Fibroblast of lung (primary cell): ENCODE data around the gene ITIH1. TPM values are rescaled to one million over a fixed set of nuclear protein-coding genes. Genes with fewer than 3 reads are reported as not detected.

ENCODE experiments used
- DNase-seq, 2 donors: peaks; one replicate each; pipeline versions ENCODE4 v3.0.0 to v3.0.0-alpha.2; 2010; ENCODE audit warnings: low read depth in 2 of 2
- H2AFZ ChIP-seq: 2 replicates; pipeline ENCODE4 v1.5.1; 2012; ENCODE audit warnings: low read length, control low read depth, inconsistent platforms
- H3K27ac ChIP-seq: 2 replicates; pipeline ENCODE4 v1.5.1; 2011; ENCODE audit warnings: low read length, control low read depth; ENCODE audit not compliant: insufficient read depth
- H3K27me3 ChIP-seq: 2 replicates; pipeline ENCODE4 v1.5.1; 2011; ENCODE audit warnings: mild to moderate bottlenecking, low read length; ENCODE audit not compliant: control insufficient read depth, insufficient read depth
- H3K36me3 ChIP-seq: 2 replicates; pipeline ENCODE4 v1.5.1; 2011; ENCODE audit warnings: low read length; ENCODE audit not compliant: control insufficient read depth, insufficient read depth
- H3K4me1 ChIP-seq: 2 replicates; pipeline ENCODE4 v1.5.1; 2011; ENCODE audit warnings: low read length; ENCODE audit not compliant: control insufficient read depth, insufficient read depth; ENCODE audit errors: extremely low read depth
- H3K4me2 ChIP-seq: 2 replicates; pipeline ENCODE4 v1.5.1; 2011; ENCODE audit warnings: low read length, control low read depth; ENCODE audit not compliant: insufficient read depth; ENCODE audit errors: extremely low read depth
- H3K4me3 ChIP-seq, 4 experiments: fragments of 200-600 bp in 1 of 4; sonication (generic) in 1 of 4; replicated peaks in 1 of 4; 2 replicates each; pipeline ENCODE4 v1.5.1; 2011 to 2016; ENCODE audit warnings: low read length in 4 of 4, low read depth in 3 of 4, mild to moderate bottlenecking in 3 of 4, control low read depth in 2 of 4, inconsistent platforms in 1 of 4, mixed read lengths in 1 of 4; ENCODE audit not compliant: insufficient read depth in 1 of 4; ENCODE audit errors: control extremely low read depth in 1 of 4
- H3K79me2 ChIP-seq: 2 replicates; pipeline ENCODE4 v1.5.1; 2012; ENCODE audit warnings: mild to moderate bottlenecking, low read length, inconsistent platforms; ENCODE audit not compliant: control insufficient read depth, insufficient read depth
- H3K9ac ChIP-seq: 2 replicates; pipeline ENCODE4 v1.5.1; 2011; ENCODE audit warnings: mild to moderate bottlenecking, low read length, control low read depth; ENCODE audit not compliant: insufficient read depth
- H3K9me3 ChIP-seq: 2 replicates; pipeline ENCODE4 v1.5.1; 2012; ENCODE audit warnings: low read depth, low read length; ENCODE audit not compliant: control insufficient read depth, insufficient read depth
- H4K20me1 ChIP-seq: 2 replicates; pipeline ENCODE4 v1.5.1; 2011; ENCODE audit warnings: low read length; ENCODE audit not compliant: control insufficient read depth, insufficient read depth; ENCODE audit errors: extremely low read depth
- CTCF ChIP-seq, 2 donors: IDR thresholded peaks in 1 of 2; conservative IDR thresholded peaks in 1 of 2; 1 replicate in 1 of 2; 2 replicates in 1 of 2; pipeline ENCODE4 v1.5.1; 2011 to 2012; ENCODE audit warnings: low read length in 2 of 2, control low read depth in 1 of 2, inconsistent platforms in 1 of 2, low read depth in 1 of 2, mild to moderate bottlenecking in 1 of 2
- EZH2 ChIP-seq: IDR thresholded peaks from 2 replicates; pipeline ENCODE4 v1.5.1; 2012; ENCODE audit warnings: low read length, control low read depth, mild to moderate bottlenecking; ENCODE audit errors: missing control alignments
- polyA plus RNA-seq, 2 donors: library from polyadenylated mRNA; depleted of rRNA in 1 of 2; stranded (reverse) in 1 of 2; unstranded in 1 of 2; fragments of >200 nt; gene quantifications; 2 replicates each; pipeline ENCODE4 v1.2.1, GENCODE V29; 2011 to 2012; ENCODE audit warnings: missing spikeins in 1 of 2
- total RNA-seq: library from RNA; depleted of rRNA; stranded (reverse); fragments of >200 nt; gene quantifications from 2 replicates; pipeline ENCODE4 v1.2.1, GENCODE V29; 2014

ITIH1 gene
- total and polyA plus RNA-seq, 2 donors (not counting 1 experiment from before 2014, with no cell fraction given) = not detected

- no peaks in the 10 kb centered on the region for H3K9me3 ChIP-seq
- no peaks in the 10 kb centered on the region for H3K36me3 ChIP-seq
- DNase-seq = no peak
- H2AFZ ChIP-seq = no peak within 1 kb of the TSS
- H3K27ac ChIP-seq = no peak within 1 kb of the TSS
- no peaks in the 10 kb centered on the region for H4K20me1 ChIP-seq
- H3K9ac ChIP-seq = no peak within 1 kb of the TSS
- H3K4me1 ChIP-seq = no peaks in the 10 kb centered on the region
- peaks cover 5% of the 10 kb centered on the region for H3K27me3 ChIP-seq
- no peak within 1 kb of the TSS for H3K4me2 ChIP-seq
- TF ChIP-seq CTCF (conservative IDR thresholded peaks at IDR 0.05 in 1 of 2, IDR thresholded peaks at IDR 0.05 in 1 of 2; ENCODE audit: low read depth in 1 of 2, low read length in 2 of 2) (no peak), EZH2 (no peak)
- no peaks in the 10 kb centered on the region for H3K79me2 ChIP-seq
- H3K4me3 ChIP-seq = no peak within 1 kb of the TSS
Observed at GRCh38 chr3:52794612-52795099, 17.3 kb downstream of the ITIH1 start, which contains the start of gene ITIH3. TSS of gene ITIH3 (plus strand) at chr3:52794796. CDS start at chr3:52794804, 8 bp downstream.

GRCh38 chr3:52795298-52795900 lies 18.0 kb downstream of the ITIH1 start:
- Histone ChIP-seq H3K4me2 (no peak overlapping the region), H4K20me1 (no peaks in the 10 kb centered on the region), H3K9me3 (no peaks in the 10 kb centered on the region), H2AFZ (no peak overlapping the region), H3K4me3 (no peak overlapping the region), H3K79me2 (no peaks in the 10 kb centered on the region), H3K27me3 (peaks cover 3% of the 10 kb centered on the region), H3K36me3 (no peaks in the 10 kb centered on the region), H3K27ac (no peak overlapping the region), H3K9ac (no peak overlapping the region), H3K4me1 (no peaks in the 10 kb centered on the region)
- DNase-seq = no peak
- TF ChIP-seq EZH2 = no peak
- no peak for TF ChIP-seq CTCF (conservative IDR thresholded peaks at IDR 0.05 in 1 of 2, IDR thresholded peaks at IDR 0.05 in 1 of 2; ENCODE audit: low read depth in 1 of 2, low read length in 2 of 2)

GRCh38 chr3:52796411-52796810 lies 19.0 kb downstream of the ITIH1 start:
- no peak overlapping the region for H3K4me3 ChIP-seq
- no peak for DNase-seq
- H3K27ac ChIP-seq = no peak overlapping the region
- H3K4me1 ChIP-seq = no peaks in the 10 kb centered on the region
- no peak for TF ChIP-seq CTCF (conservative IDR thresholded peaks at IDR 0.05 in 1 of 2, IDR thresholded peaks at IDR 0.05 in 1 of 2; ENCODE audit: low read depth in 1 of 2, low read length in 2 of 2)
- no peak for TF ChIP-seq EZH2
- H3K36me3 ChIP-seq = no peaks in the 10 kb centered on the region
- no peak overlapping the region for H3K4me2 ChIP-seq
- H3K9ac ChIP-seq = no peak overlapping the region
- H3K27me3 ChIP-seq = peaks cover 2% of the 10 kb centered on the region
- no peaks in the 10 kb centered on the region for H3K79me2 ChIP-seq
- no peak overlapping the region for H2AFZ ChIP-seq
- H3K9me3 ChIP-seq = no peaks in the 10 kb centered on the region
- no peaks in the 10 kb centered on the region for H4K20me1 ChIP-seq
